Left ventricle myocardium inferior (tissue), 1 donor: ENCODE data around the gene GNG12. TPM values are rescaled to one million over a fixed set of nuclear protein-coding genes. Genes with fewer than 3 reads are reported as not detected.

ENCODE experiments used
- DNase-seq: peaks from one replicate; pipeline ENCODE4 v3.0.0-alpha.2; 2020
- H3K27ac ChIP-seq: fragments of 200-600 bp; replicated peaks from 2 replicates; pipeline ENCODE4 v1.8.0; 2021
- H3K27me3 ChIP-seq: fragments of 200-600 bp; 2 replicates; pipeline ENCODE4 v1.8.0; 2021; ENCODE audit warnings: low read depth
- H3K36me3 ChIP-seq: fragments of 200-600 bp; 2 replicates; pipeline ENCODE4 v1.8.0; 2021
- H3K4me1 ChIP-seq: fragments of 200-600 bp; 2 replicates; pipeline ENCODE4 v1.8.0; 2021
- H3K4me3 ChIP-seq: fragments of 200-600 bp; 2 replicates; pipeline ENCODE4 v1.8.0; 2021; ENCODE audit warnings: mild to moderate bottlenecking, moderate library complexity
- H3K9me3 ChIP-seq: fragments of 200-600 bp; replicated peaks from 2 replicates; pipeline ENCODE4 v1.8.0; 2021
- CTCF ChIP-seq: fragments of 200-600 bp; IDR thresholded peaks from 2 replicates; pipeline ENCODE4 v1.8.0; 2021; ENCODE audit warnings: antibody characterized with exemption, mild to moderate bottlenecking, borderline replicate concordance
- intact Hi-C: fragments of 100-400 bp; cut with micrococcal nuclease; formaldehyde crosslinking; loops from one replicate; pipeline ENCODE4 v1.11.0; 2022
- total RNA-seq: library from RNA; stranded (reverse); fragmentation: NEBNext Ultra II Directional; extraction: Animal tissue kit (Norgen Biotek cat#: 25700); gene quantifications from one replicate; pipeline ENCODE4 v1.2.1, GENCODE V29; 2021
- donor health status: DM: no; HTN: yes; CAD: no; lungs with severe emphysema.

GNG12 gene
- total RNA-seq, 1 donor from 2014 or later, result 35.1 TPM

GRCh38 chr1:67769633-67770256, 63.5 kb downstream of the GNG12 start:
- TF ChIP-seq CTCF, result no peak
- Histone ChIP-seq H3K27ac (no peak overlapping the region), H3K4me1 (peaks cover 32% of the 10 kb centered on the region), H3K36me3 (peaks cover 3% of the 10 kb centered on the region), H3K4me3 (no peak overlapping the region), H3K27me3 (no peaks in the 10 kb centered on the region), H3K9me3 (no peaks in the 10 kb centered on the region)
- intact Hi-C loops, result loop anchor here (10.0 kb wide), 1 partner anchor 345 kb away; no protein-coding TSS in a partner anchor
- DNase-seq, result no peak

GRCh38 chr1:67768480-67768879, 64.8 kb downstream of the GNG12 start:
- no peak for DNase-seq
- Histone ChIP-seq H3K27me3 (no peaks in the 10 kb centered on the region), H3K4me3 (no peak overlapping the region), H3K9me3 (no peaks in the 10 kb centered on the region), H3K4me1 (peaks cover 32% of the 10 kb centered on the region), H3K27ac (no peak overlapping the region), H3K36me3 (no peaks in the 10 kb centered on the region)
- TF ChIP-seq CTCF, result no peak
- intact Hi-C loops, result loop anchor here (10.0 kb wide), 1 partner anchor 346 kb away; no protein-coding TSS in a partner anchor

- peaks cover 32% of the 10 kb centered on the region for H3K4me1 ChIP-seq
- no peaks in the 10 kb centered on the region for H3K27me3 ChIP-seq
- H3K9me3 ChIP-seq, result no peaks in the 10 kb centered on the region
- no peak for TF ChIP-seq CTCF
- no peak for DNase-seq
- H3K36me3 ChIP-seq, result no peaks in the 10 kb centered on the region
- no peak overlapping the region for H3K27ac ChIP-seq
- H3K4me3 ChIP-seq, result no peak overlapping the region
- intact Hi-C loops, result loop anchor here (10.0 kb wide), 1 partner anchor 348 kb away; no protein-coding TSS in a partner anchor
Observed at GRCh38 chr1:67767103-67767782, 66.0 kb downstream of the GNG12 start.

DNA sequence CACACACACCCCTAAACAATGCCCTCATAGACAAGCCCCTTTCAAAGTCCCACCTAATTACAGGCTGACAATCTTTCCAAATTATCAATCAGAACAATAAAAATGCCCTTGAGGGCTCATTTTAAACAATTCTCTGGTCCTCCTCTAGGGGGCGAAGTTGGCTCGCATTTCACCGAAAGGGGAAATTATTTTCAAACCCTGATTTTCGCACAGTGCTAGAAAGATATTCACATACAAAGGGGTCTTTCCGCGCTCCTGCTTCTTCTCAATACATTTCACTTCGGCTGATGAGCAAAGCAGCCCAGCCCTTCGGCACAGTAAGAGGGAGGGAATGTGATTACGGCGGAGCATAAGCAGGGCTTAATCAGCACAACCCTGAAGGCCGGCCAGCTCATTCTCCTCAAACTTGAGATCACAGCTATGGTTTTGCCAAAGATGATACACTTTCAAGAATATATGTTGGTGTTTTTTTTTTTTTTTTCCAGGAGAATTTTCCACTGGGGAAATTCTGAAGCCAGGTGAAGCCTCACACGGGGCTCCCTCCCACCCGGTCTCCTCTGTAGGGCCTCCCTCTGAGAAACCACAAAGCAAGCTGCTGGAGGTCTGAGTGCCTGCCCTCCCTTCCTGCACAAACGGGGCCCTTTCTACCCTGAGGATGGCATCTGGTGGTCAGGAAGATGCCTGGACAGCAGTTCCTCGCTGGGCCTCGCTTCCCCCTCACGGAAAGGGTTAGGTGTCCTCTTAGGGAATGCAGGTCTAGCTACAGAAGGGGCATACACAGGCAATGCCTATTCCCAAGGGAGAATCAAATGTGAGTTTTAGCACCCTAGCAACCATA, 66.9 kb downstream of the GNG12 start:
- H3K9me3 ChIP-seq, result no peaks in the 10 kb centered on the region
- no peak for DNase-seq
- no peaks in the 10 kb centered on the region for H3K36me3 ChIP-seq
- no peaks in the 10 kb centered on the region for H3K27me3 ChIP-seq
- intact Hi-C loops, result loop anchor here (10.0 kb wide), 1 partner anchor 348 kb away; no protein-coding TSS in a partner anchor
- TF ChIP-seq CTCF, result peak; percentile 77
- H3K4me3 ChIP-seq, result peak overlapping the region; percentile 38
- H3K27ac ChIP-seq, result no peak overlapping the region
- peaks cover 24% of the 10 kb centered on the region for H3K4me1 ChIP-seq

GRCh38 chr1:67764633-67765032, 68.6 kb downstream of the GNG12 start:
- H3K9me3 ChIP-seq, result no peaks in the 10 kb centered on the region
- peaks cover 27% of the 10 kb centered on the region for H3K4me1 ChIP-seq
- H3K27ac ChIP-seq, result no peak overlapping the region
- H3K27me3 ChIP-seq, result no peaks in the 10 kb centered on the region
- no peaks in the 10 kb centered on the region for H3K36me3 ChIP-seq
- DNase-seq, result no peak
- TF ChIP-seq CTCF, result no peak
- intact Hi-C loops, result loop anchor here (5.0 to 10.0 kb wide), 3 partner anchors 202 to 350 kb away; no protein-coding TSS in a partner anchor
- no peak overlapping the region for H3K4me3 ChIP-seq
